HL-60 (cell line): ENCODE results near the gene IMPG2.

Experiments
- DNase-seq, 2 experiments: peaks; one replicate each; pipeline ENCODE4 v3.0.0-alpha.2; 2010 to 2020; ENCODE audit warnings: low read depth in 1 of 2, low spot score in 1 of 2
- H3K27ac ChIP-seq: fragments of 250-450 bp; sonication (Bioruptor Pico); replicated peaks from 2 replicates; pipeline ENCODE4 v1.5.1; 2020; ENCODE audit warnings: mild to moderate bottlenecking, moderate library complexity
- H3K27me3 ChIP-seq: fragments of 250-450 bp; sonication (Bioruptor Pico); 2 replicates; pipeline ENCODE4 v1.5.1; 2021; ENCODE audit warnings: mild to moderate bottlenecking, moderate library complexity; ENCODE audit not compliant: insufficient read depth, poor library complexity, severe bottlenecking
- H3K4me3 ChIP-seq: replicated peaks from 2 replicates; pipeline ENCODE4 v1.5.1; 2011; ENCODE audit warnings: mild to moderate bottlenecking, control low read depth, low read length; ENCODE audit not compliant: insufficient read depth
- CTCF ChIP-seq: IDR thresholded peaks from one replicate; pipeline ENCODE4 v1.5.1; 2011; ENCODE audit warnings: low read length, control low read depth, inconsistent platforms; ENCODE audit not compliant: insufficient read depth
- GABPA ChIP-seq: IDR thresholded peaks from 2 replicates; pipeline ENCODE4 v1.6.1; 2012; ENCODE audit warnings: low read depth
- POLR2AphosphoS5 ChIP-seq: IDR thresholded peaks from 2 replicates; pipeline ENCODE4 v1.6.1; 2012; ENCODE audit warnings: low read depth
- REST ChIP-seq: IDR thresholded peaks from 2 replicates; pipeline ENCODE4 v1.6.1; 2012; ENCODE audit warnings: low read depth; ENCODE audit not compliant: insufficient replicate concordance
- SPI1 ChIP-seq: IDR thresholded peaks from 2 replicates; pipeline ENCODE4 v1.6.1; 2012; ENCODE audit warnings: low read depth, mild to moderate bottlenecking, borderline replicate concordance

The IMPG2 gene

GRCh38 chr3:101325393-101326134, 5.2 kb upstream of the IMPG2 start:
- no peak for TF ChIP-seq POLR2AphosphoS5
- TF ChIP-seq CTCF: no peak
- no peak for TF ChIP-seq SPI1
- no peak for TF ChIP-seq GABPA
- no peak for TF ChIP-seq REST
- Histone ChIP-seq H3K27ac (no peak overlapping the region), H3K27me3 (no peaks in the 10 kb centered on the region), H3K4me3 (no peak overlapping the region)
- no peak for DNase-seq

- DNase-seq: no peak
- H3K4me3 ChIP-seq: no peak overlapping the region
- no peaks in the 10 kb centered on the region for H3K27me3 ChIP-seq
- H3K27ac ChIP-seq: no peak overlapping the region
- TF ChIP-seq SPI1 (no peak), POLR2AphosphoS5 (no peak), CTCF (no peak), GABPA (no peak), REST (no peak)
Observed at GRCh38 chr3:101319531-101319930, 844 bp downstream of the IMPG2 start.

GRCh38 chr3:101312545-101312944, 7.8 kb downstream of the IMPG2 start:
- DNase-seq: no peak
- Histone ChIP-seq H3K27me3 (no peaks in the 10 kb centered on the region), H3K4me3 (no peak overlapping the region), H3K27ac (no peak overlapping the region)
- TF ChIP-seq POLR2AphosphoS5 (no peak), REST (no peak)
